ENCODE data around the gene VPS13D. TPM values are rescaled to one million over a fixed set of nuclear protein-coding genes. Genes with fewer than 3 reads are reported as not detected.

VPS13D gene
- total and polyA plus RNA-seq, 2 of the 4 experiments (the other 2 are of a cell fraction), result 9.0 to 16.3 TPM

GRCh38 chr1:12338823-12339222 is 109.0 kb downstream of the VPS13D start:
- H2BK5ac ChIP-seq (ENCODE audit: low read depth, low read length, poor library complexity, severe bottlenecking), result no peak overlapping the region
- ChIA-PET POLR2A (ENCODE audit: unreplicated experiment) (no interaction called here), CTCF (interaction anchor here (0.6 to 1.3 kb wide), 3 partner anchors 28 to 288 kb away, joined by 3 read pairs; no protein-coding TSS in a partner anchor)
- DNase-seq (no peak), ATAC-seq (ENCODE audit: low read depth) (no peak)
- H3K4me2 ChIP-seq (ENCODE audit: low read depth, low read length), result no peak overlapping the region
- H3K23ac ChIP-seq (ENCODE audit: low read depth, low read length), result no peak overlapping the region
- no peak overlapping the region for H3K14ac ChIP-seq (replicated peaks; ENCODE audit: low read depth, low read length)
- H4K91ac ChIP-seq (ENCODE audit: insufficient read depth, low read depth, low read length), result no peak overlapping the region
- no CpG with 5 or more reads among the region's 1 CpG for WGBS, 2 experiments (ENCODE audit: extremely low coverage in 2 of 2, insufficient read length in 1 of 2)
- intact Hi-C loops (cut with micrococcal nuclease) (no loop called here), in situ Hi-C loops (cut with MboI; ENCODE audit: low sequenced_read_pairs) (no loop called here), dilution Hi-C loops (cut with HindIII; ENCODE audit: low sequenced_read_pairs, unreplicated experiment) (no loop called here)
- no peak overlapping the region for H2AK9ac ChIP-seq (replicated peaks; ENCODE audit: low read depth, low read length, poor library complexity)
- H3K79me1 ChIP-seq (ENCODE audit: low read depth in 1 of 2, low read length in 2 of 2), result no peaks in the 10 kb centered on the region
- no peak overlapping the region for H2AFZ ChIP-seq (replicated peaks; ENCODE audit: low read length, poor library complexity)
- H3K36me3 ChIP-seq (ENCODE audit: control insufficient read depth, insufficient read depth, low read length), result peaks cover 14% of the 10 kb centered on the region
- no peaks in the 10 kb centered on the region for H3K9me3 ChIP-seq (ENCODE audit: control insufficient read depth, insufficient read depth, low read length)
- H4K5ac ChIP-seq (ENCODE audit: low read depth, low read length), result no peak overlapping the region
- H2AK5ac ChIP-seq (ENCODE audit: low read depth, low read length), result no peak overlapping the region
- H3K4me3 ChIP-seq (ENCODE audit: insufficient read depth, low read depth, low read length), result no peak overlapping the region
- no peaks in the 10 kb centered on the region for H4K20me1 ChIP-seq (ENCODE audit: insufficient read depth, low read length)
- no peaks in the 10 kb centered on the region for H3K4me1 ChIP-seq (ENCODE audit: control insufficient read depth, insufficient read depth, low read length)
- H2BK120ac ChIP-seq (ENCODE audit: low read depth, low read length), result no peak overlapping the region
- no TSS peak for BruUV-seq (replicated peaks)
- H3K4ac ChIP-seq (ENCODE audit: low read depth, low read length), result no peak overlapping the region
- H3K27me3 ChIP-seq (ENCODE audit: control insufficient read depth, insufficient read depth, low read length), result no peaks in the 10 kb centered on the region
- H3K18ac ChIP-seq (ENCODE audit: low read depth, low read length), result no peak overlapping the region
- no peak overlapping the region for H2BK15ac ChIP-seq (ENCODE audit: low read depth, low read length)
- H3K27ac ChIP-seq (ENCODE audit: insufficient read depth, low read length), result no peak overlapping the region
- H3K9ac ChIP-seq (ENCODE audit: low read depth, low read length), result no peak overlapping the region
- peaks cover 2% of the 10 kb centered on the region; the same call in 1 of the 2 replicates for H3K9me1 ChIP-seq (ENCODE audit: insufficient read depth, low read length)
- H2BK20ac ChIP-seq (ENCODE audit: low read depth, low read length), result no peak overlapping the region
- TF ChIP-seq POLR2A (IDR thresholded peaks at IDR 0.05; ENCODE audit: low read depth, low read length) (no peak), SMC3 (IDR thresholded peaks at IDR 0.05; ENCODE audit: low read depth, low read length) (no peak), MXI1 (IDR thresholded peaks at IDR 0.05; ENCODE audit: borderline replicate concordance, low read depth, low read length) (no peak), RCOR1 (IDR thresholded peaks at IDR 0.05; ENCODE audit: insufficient replicate concordance, low read length) (no peak), FOS (IDR thresholded peaks at IDR 0.05; ENCODE audit: low read depth, low read length) (no peak), RAD21 (IDR thresholded peaks at IDR 0.05; ENCODE audit: low read length) (no peak), ELK1 (IDR thresholded peaks at IDR 0.05; ENCODE audit: borderline replicate concordance, low read depth, low read length) (no peak), CEBPB (IDR thresholded peaks at IDR 0.05; ENCODE audit: low read depth, low read length) (no peak), RFX5 (IDR thresholded peaks at IDR 0.05; ENCODE audit: low read depth, low read length) (no peak), NFE2L2 (IDR thresholded peaks at IDR 0.05; ENCODE audit: low read depth, low read length) (no peak), BHLHE40 (IDR thresholded peaks at IDR 0.05; ENCODE audit: low read depth, low read length) (no peak), MAFK (IDR thresholded peaks at IDR 0.05; ENCODE audit: low read depth, low read length) (no peak), USF2 (IDR thresholded peaks at IDR 0.05; ENCODE audit: low read depth, low read length) (no peak), MAZ (IDR thresholded peaks at IDR 0.05; ENCODE audit: borderline replicate concordance, low read depth, low read length) (no peak), CTCF (conservative IDR thresholded peaks at IDR 0.05; ENCODE audit: low read depth, low read length) (no peak), CHD1 (IDR thresholded peaks at IDR 0.05; ENCODE audit: low read depth, low read length) (no peak)
- no peak overlapping the region for H3K56ac ChIP-seq (ENCODE audit: extremely low read depth, insufficient read depth, low read length)
- H4K8ac ChIP-seq (ENCODE audit: low read depth in 2 of 2, low read length in 2 of 2), result no peak overlapping the region
